Esophagus muscularis mucosa (tissue), 4 donors: ENCODE results near the gene TNRC18. TPM values are rescaled to one million over a fixed set of nuclear protein-coding genes. Genes with fewer than 3 reads are reported as not detected.
"Not testable (repeated sequence)": the region's sequence is repeated elsewhere in the genome, so short reads cannot be mapped to it uniquely, and the experiment has no call there.

ENCODE experiments used
- DNase-seq: peaks from one replicate; pipeline ENCODE4 v3.0.0-alpha.2; 2017; ENCODE audit errors: extremely low spot score
- H3K27ac ChIP-seq, 4 donors: fragments of 200-600 bp; sonication (generic); replicated peaks in 1 of 4; 1 replicate in 3 of 4; 2 replicates in 1 of 4; pipeline ENCODE4 v1.5.1; 2016 to 2019; ENCODE audit warnings: mild to moderate bottlenecking in 1 of 4
- H3K27me3 ChIP-seq, 4 donors: fragments of 200-600 bp; sonication (generic); one replicate each; pipeline versions ENCODE4 v1.5.1 to v1.6.0; 2016 to 2019
- H3K36me3 ChIP-seq, 4 donors: fragments of 200-600 bp; sonication (generic); one replicate each; pipeline ENCODE4 v1.5.1; 2016 to 2019
- H3K4me1 ChIP-seq, 4 donors: fragments of 200-600 bp; sonication (generic); one replicate each; pipeline ENCODE4 v1.5.1; 2016 to 2019
- H3K4me3 ChIP-seq, 4 donors: fragments of 200-600 bp; sonication (generic); 1 replicate in 2 of 4; 2 replicates in 2 of 4; pipeline ENCODE4 v1.5.1; 2016 to 2019; ENCODE audit warnings: mild to moderate bottlenecking in 4 of 4, moderate library complexity in 1 of 4
- H3K9me3 ChIP-seq, 4 donors: fragments of 200-600 bp; sonication (generic); 1 replicate in 3 of 4; 2 replicates in 1 of 4; pipeline ENCODE4 v1.5.1; 2016 to 2019
- CTCF ChIP-seq, 3 experiments: fragments of 200-600 bp in 2 of 3; fragments of 450-650 bp in 1 of 3; sonication (generic) in 2 of 3; IDR thresholded peaks; one replicate each; pipeline ENCODE4 v1.5.1; 2017 to 2019; ENCODE audit warnings: antibody characterized with exemption in 3 of 3, mild to moderate bottlenecking in 2 of 3, moderate library complexity in 1 of 3
- EP300 ChIP-seq: sonication (generic); formaldehyde crosslinking; IDR thresholded peaks from one replicate; pipeline ENCODE4 v1.6.1; 2017; ENCODE audit warnings: antibody characterized with exemption
- POLR2A ChIP-seq: fragments of 450-650 bp; IDR thresholded peaks from one replicate; pipeline ENCODE4 v1.6.1; 2017; ENCODE audit warnings: antibody characterized with exemption, moderate library complexity, mild to moderate bottlenecking, low read depth
- POLR2AphosphoS5 ChIP-seq, 2 donors: sonication (generic); formaldehyde crosslinking; IDR thresholded peaks; one replicate each; pipeline ENCODE4 v1.6.1; 2017; ENCODE audit warnings: antibody characterized with exemption in 2 of 2
- WGBS: methylation state at CpG from one replicate; pipeline ENCODE4 v1.1.5; 2018; 5-methylcytosine and 5-hydroxymethylcytosine counted together
- intact Hi-C: fragments of 100-400 bp; cut with DNase I; formaldehyde crosslinking; loops from one replicate; pipeline ENCODE4 v1.15.1; 2023
- total RNA-seq, 4 donors: library from RNA; depleted of rRNA; stranded (reverse); fragments of >200 nt; gene quantifications; one replicate each; pipeline versions ENCODE4 v1.1.0 to v1.2.1, GENCODE V29; 2016

Gene TNRC18
- total RNA-seq, 4 donors from 2014 or later, result 101 to 277 (median 166) TPM

GRCh38 chr7:5324961-5325360 lies 98.7 kb downstream of the TNRC18 start:
- WGBS, result 93% methylated on average over 10 of the region's 10 CpGs
- no peaks in the 10 kb centered on the region for H3K9me3 ChIP-seq
- TF ChIP-seq EP300 (no peak), POLR2A (no peak), POLR2AphosphoS5 (IDR thresholded peaks at IDR 0.05) (no peak), CTCF (IDR thresholded peaks at IDR 0.05) (no peak)
- H3K4me1 ChIP-seq, result peaks cover 0 to 11% (median 9%) of the 10 kb centered on the region in 4 donors
- intact Hi-C loops, result no loop called here
- peaks cover 63 to 100% (median 89%) of the 10 kb centered on the region in 4 donors for H3K36me3 ChIP-seq
- H3K4me3 ChIP-seq, result no peak overlapping the region
- H3K27ac ChIP-seq, result no peak overlapping the region
- H3K27me3 ChIP-seq, result no peaks in the 10 kb centered on the region
- no peak for DNase-seq

- DNase-seq, H3K27me3 ChIP-seq, H3K4me3 ChIP-seq, intact Hi-C loops, H3K27ac ChIP-seq, H3K9me3 ChIP-seq: not testable (repeated sequence)
- WGBS, result 85% methylated on average over 19 of the region's 31 CpGs
- H3K36me3 ChIP-seq, result peaks cover 67 to 100% (median 91%) of the 10 kb centered on the region in 4 donors
- H3K4me1 ChIP-seq, result peaks cover 0 to 11% (median 9%) of the 10 kb centered on the region in 4 donors
Observed at GRCh38 chr7:5323800-5324781, 99.5 kb downstream of the TNRC18 start.

- Histone ChIP-seq H3K27me3 (no peaks in the 10 kb centered on the region), H3K4me3 (no peak overlapping the region), H3K36me3 (peaks cover 68 to 100% (median 92%) of the 10 kb centered on the region in 4 donors), H3K9me3 (peaks cover 0 to 11% (median 4%) of the 10 kb centered on the region in 4 donors), H3K27ac (no peak overlapping the region), H3K4me1 (peaks cover 0 to 6% (median 5%) of the 10 kb centered on the region in 4 donors)
- WGBS, result 85% methylated on average over 20 of the region's 29 CpGs
- DNase-seq, result no peak
- intact Hi-C loops, result no loop called here
- TF ChIP-seq CTCF (IDR thresholded peaks at IDR 0.05) (no peak), EP300 (no peak), POLR2A (no peak), POLR2AphosphoS5 (IDR thresholded peaks at IDR 0.05) (no peak)
Observed at GRCh38 chr7:5322621-5323410, 100.8 kb downstream of the TNRC18 start.

GRCh38 chr7:5320802-5321396 lies 102.7 kb downstream of the TNRC18 start:
- peaks cover 67 to 99% (median 91%) of the 10 kb centered on the region in 4 donors for H3K36me3 ChIP-seq
- TF ChIP-seq POLR2AphosphoS5 (IDR thresholded peaks at IDR 0.05), result no peak
- TF ChIP-seq EP300, result no peak
- TF ChIP-seq POLR2A, result no peak
- intact Hi-C loops, result no loop called here
- H3K27me3 ChIP-seq, result no peaks in the 10 kb centered on the region
- peaks cover 0 to 11% (median 4%) of the 10 kb centered on the region in 4 donors for H3K9me3 ChIP-seq
- H3K27ac ChIP-seq, result no peak overlapping the region
- no peak for DNase-seq
- H3K4me1 ChIP-seq, result no peaks in the 10 kb centered on the region
- no peak overlapping the region for H3K4me3 ChIP-seq
- WGBS, result 92% methylated on average over 25 of the region's 33 CpGs

GRCh38 chr7:5320391-5320790 lies 103.2 kb downstream of the TNRC18 start:
- H3K4me1 ChIP-seq, result no peaks in the 10 kb centered on the region
- no peak for DNase-seq
- 100% methylated on average over 2 of the region's 13 CpGs for WGBS
- no peak overlapping the region for H3K4me3 ChIP-seq
- TF ChIP-seq CTCF (IDR thresholded peaks at IDR 0.05), result no peak
- TF ChIP-seq POLR2AphosphoS5 (IDR thresholded peaks at IDR 0.05), result no peak
- H3K27ac ChIP-seq, result no peak overlapping the region
- no peaks in the 10 kb centered on the region for H3K27me3 ChIP-seq
- H3K9me3 ChIP-seq, result peaks cover 0 to 11% (median 4%) of the 10 kb centered on the region in 4 donors
- H3K36me3 ChIP-seq, result peaks cover 72 to 99% (median 93%) of the 10 kb centered on the region in 4 donors
- intact Hi-C loops, result no loop called here

- H3K27me3 ChIP-seq, H3K4me3 ChIP-seq, H3K4me1 ChIP-seq, intact Hi-C loops, H3K27ac ChIP-seq, DNase-seq: not testable (repeated sequence)
- Histone ChIP-seq H3K36me3 (peaks cover 74 to 99% (median 93%) of the 10 kb centered on the region in 4 donors), H3K9me3 (peaks cover 0 to 11% (median 4%) of the 10 kb centered on the region in 4 donors)
- 92% methylated on average over 5 of the region's 5 CpGs for WGBS
Observed at GRCh38 chr7:5318613-5319012, 105.0 kb downstream of the TNRC18 start.
